GM19324 (cell line): ENCODE measurements around the gene MYBPC3.
"Not testable (repeated sequence)": the region's sequence is repeated elsewhere in the genome, so short reads cannot be mapped to it uniquely, and the experiment has no call there.

ENCODE experiments used
- ATAC-seq: cut with Tn5 transposase; IDR thresholded peaks from one replicate; pipeline ENCODE4 v1.9.1; 2021; ENCODE audit warnings: mild to moderate bottlenecking, moderate library complexity; ENCODE audit not compliant: unreplicated experiment, low FRiP score

The MYBPC3 gene

GRCh38 chr11:47340980-47341775 lies 11.3 kb downstream of the MYBPC3 start:
- ATAC-seq: no peak

GRCh38 chr11:47340010-47340409 lies 12.5 kb downstream of the MYBPC3 start:
- no peak for ATAC-seq

GRCh38 chr11:47338396-47339241 lies 13.9 kb downstream of the MYBPC3 start:
- no peak for ATAC-seq

- ATAC-seq: no peak
These were observed 15.1 kb downstream of the MYBPC3 start for GRCh38 chr11:47337229-47337924.

- no peak for ATAC-seq
These were observed 15.9 kb downstream of the MYBPC3 start for GRCh38 chr11:47336595-47336994.

- no peak for ATAC-seq
These were observed 16.8 kb downstream of the MYBPC3 start for GRCh38 chr11:47335733-47336132.

GRCh38 chr11:47334699-47335411 lies 17.6 kb downstream of the MYBPC3 start:
- not testable (repeated sequence) for ATAC-seq

GRCh38 chr11:47333886-47334443 lies 18.5 kb downstream of the MYBPC3 start:
- no peak for ATAC-seq

- ATAC-seq: no peak
These were observed 19.0 kb downstream of the MYBPC3 start for GRCh38 chr11:47333526-47333845.

GRCh38 chr11:47332791-47333525 lies 19.5 kb downstream of the MYBPC3 start:
- no peak for ATAC-seq

GRCh38 chr11:47332303-47332711 lies 20.2 kb downstream of the MYBPC3 start:
- ATAC-seq: no peak

- ATAC-seq: no peak
These were observed 20.8 kb downstream of the MYBPC3 start for GRCh38 chr11:47331454-47332302.

- ATAC-seq: no peak
These were observed 22.2 kb downstream of the MYBPC3 start for GRCh38 chr11:47329987-47330931.

GRCh38 chr11:47329431-47329986 lies 23.0 kb downstream of the MYBPC3 start:
- no peak for ATAC-seq

GRCh38 chr11:47328449-47329390 lies 23.8 kb downstream of the MYBPC3 start:
- peak; percentile 45 for ATAC-seq

- ATAC-seq: no peak
These were observed 24.6 kb downstream of the MYBPC3 start for GRCh38 chr11:47327949-47328348.
